B cell (primary cell): ENCODE data around the gene ADD3. TPM values are rescaled to one million over a fixed set of nuclear protein-coding genes. Genes with fewer than 3 reads are reported as not detected.

Experiments
- ATAC-seq: fragments of 200-7000 bp; cut with Tn5 transposase; one replicate; pipeline ENCODE4 v1.10.0; 2021; ENCODE audit warnings: low read depth, mild to moderate bottlenecking, moderate number of reproducible peaks, moderate library complexity
- CTCF ChIA-PET: fragments of 350-600 bp; sonication (Branson Sonifier 250); formaldehyde crosslinking; loops from one replicate; lab custom pipeline; 2021; ENCODE audit warnings: antibody characterized with exemption, inconsistent platforms; lab: Charles Lee
- POLR2A ChIA-PET: fragments of 350-600 bp; sonication (Branson Sonifier 250); formaldehyde crosslinking; loops from one replicate; lab custom pipeline; 2021; ENCODE audit warnings: antibody characterized with exemption; lab: Charles Lee
- DNase-seq: peaks from one replicate; pipeline ENCODE4 v3.0.0; 2013
- H2AFZ ChIP-seq: 2 replicates; pipeline ENCODE4 v1.6.1; 2012; ENCODE audit warnings: mild to moderate bottlenecking, low read depth, low read length; ENCODE audit not compliant: insufficient read depth, poor library complexity, severe bottlenecking
- H3K27ac ChIP-seq, 2 donors: 1 replicate in 1 of 2; 2 replicates in 1 of 2; pipeline ENCODE4 v1.5.1; 2012 to 2013; ENCODE audit warnings: low read length in 2 of 2, mild to moderate bottlenecking in 2 of 2, moderate library complexity in 1 of 2
- H3K27me3 ChIP-seq, 4 experiments: fragments of 200-600 bp in 1 of 4; sonication (generic) in 1 of 4; replicated peaks in 1 of 4; 1 replicate in 2 of 4; 2 replicates in 2 of 4; pipeline versions ENCODE4 v1.6.1 to v1.7.0; 2013 to 2016; ENCODE audit warnings: low read length in 3 of 4, mild to moderate bottlenecking in 2 of 4, mixed read lengths in 1 of 4, moderate library complexity in 1 of 4; ENCODE audit not compliant: insufficient read depth in 4 of 4, control insufficient read depth in 3 of 4; ENCODE audit errors: control extremely low read depth in 1 of 4
- H3K36me3 ChIP-seq, 2 experiments: replicated peaks in 1 of 2; 1 replicate in 1 of 2; 2 replicates in 1 of 2; pipeline versions ENCODE4 v1.6.1 to v1.7.1; 2013; ENCODE audit warnings: low read length in 1 of 2; ENCODE audit not compliant: insufficient read depth in 2 of 2, control insufficient read depth in 1 of 2; ENCODE audit errors: control extremely low read depth in 1 of 2, extremely low read depth in 1 of 2
- H3K4me1 ChIP-seq, 2 donors: fragments of 200-600 bp in 1 of 2; sonication (generic) in 1 of 2; 1 replicate in 1 of 2; 2 replicates in 1 of 2; pipeline versions ENCODE4 v1.5.1 to v1.6.1; 2013 to 2017; ENCODE audit warnings: low read length in 2 of 2; ENCODE audit not compliant: control insufficient read depth in 2 of 2, insufficient read depth in 2 of 2
- H3K4me2 ChIP-seq: replicated peaks from 2 replicates; pipeline ENCODE3; 2012; ENCODE audit warnings: mild to moderate bottlenecking, low read depth, low read length; ENCODE audit not compliant: poor library complexity, severe bottlenecking
- H3K4me3 ChIP-seq, 5 experiments: fragments of 200-600 bp in 1 of 5; sonication (generic) in 1 of 5; 1 replicate in 3 of 5; 2 replicates in 2 of 5; pipeline versions ENCODE4 v1.5.1 to v1.7.0; 2011 to 2016; ENCODE audit warnings: low read length in 4 of 5, mild to moderate bottlenecking in 4 of 5, low read depth in 2 of 5, control low read depth in 1 of 5, moderate library complexity in 1 of 5; ENCODE audit not compliant: insufficient read depth in 1 of 5; ENCODE audit errors: control extremely low read depth in 1 of 5, extremely low read depth in 1 of 5
- H3K79me2 ChIP-seq: fragments of 200-600 bp; sonication (generic); one replicate; pipeline ENCODE4 v1.6.0; 2016; ENCODE audit warnings: low read length; ENCODE audit not compliant: control insufficient read depth, insufficient read depth
- H3K9ac ChIP-seq: fragments of 200-600 bp; sonication (generic); 2 replicates; pipeline ENCODE4 v1.6.1; 2017; ENCODE audit warnings: mild to moderate bottlenecking, low read length, moderate library complexity
- H3K9me3 ChIP-seq, 3 donors: one replicate each; pipeline versions ENCODE4 v1.6.1 to v1.7.1; 2013; ENCODE audit warnings: low read length in 2 of 3; ENCODE audit not compliant: control insufficient read depth in 2 of 3, insufficient read depth in 1 of 3; ENCODE audit errors: control extremely low read depth in 1 of 3
- H4K20me1 ChIP-seq: 2 replicates; pipeline ENCODE4 v1.6.0; 2012; ENCODE audit warnings: mild to moderate bottlenecking, low read length; ENCODE audit not compliant: insufficient read depth, control insufficient read depth, poor library complexity, severe bottlenecking
- H3K27ac Mint-ChIP-seq: one replicate; pipeline ENCODE4 v1.8.0; 2021; ENCODE audit warnings: mixed read lengths
- H3K27me3 Mint-ChIP-seq: one replicate; pipeline ENCODE4 v1.8.0; 2021; ENCODE audit warnings: mixed read lengths
- H3K4me1 Mint-ChIP-seq: one replicate; pipeline ENCODE4 v1.8.0; 2021; ENCODE audit warnings: mixed read lengths
- H3K4me3 Mint-ChIP-seq: one replicate; pipeline ENCODE4 v1.8.0; 2021; ENCODE audit warnings: mixed read lengths
- H3K9me3 Mint-ChIP-seq: one replicate; pipeline ENCODE4 v1.8.0; 2022; ENCODE audit warnings: mixed read lengths; ENCODE audit not compliant: insufficient read depth
- CTCF ChIP-seq: fragments of 200-600 bp; IDR thresholded peaks from one replicate; pipeline ENCODE4 v1.8.0; 2022; ENCODE audit warnings: antibody characterized with exemption, mild to moderate bottlenecking
- EZH2 ChIP-seq: IDR thresholded peaks from 2 replicates; pipeline ENCODE4 v1.6.1; 2012; ENCODE audit warnings: borderline replicate concordance, low read depth, mild to moderate bottlenecking, moderate library complexity, low read length; ENCODE audit not compliant: insufficient read depth, poor library complexity, severe bottlenecking
- intact Hi-C: fragments of 100-400 bp; cut with micrococcal nuclease; formaldehyde crosslinking; loops from one replicate; pipeline ENCODE4 v1.10.0; 2022
- polyA plus RNA-seq: library from polyadenylated mRNA; depleted of rRNA; stranded (reverse); fragments of >200 nt; gene quantifications from 2 replicates; pipeline ENCODE4 v1.2.3, GENCODE V29; 2012
- total RNA-seq, 2 donors: library from RNA; stranded (reverse); fragments of 120-200 nt in 1 of 2; gene quantifications; 1 replicate in 1 of 2; 2 replicates in 1 of 2; pipeline versions ENCODE4 v1.2.3 to v1.2.4, GENCODE V29; 2013 to 2022

ADD3 gene
- total and polyA plus RNA-seq, 2 donors (not counting 1 experiment from before 2014, with no cell fraction given): 156 to 185 TPM

GRCh38 chr10:110103921-110104461 lies 96.2 kb downstream of the ADD3 start:
- Mint-ChIP-seq H3K27ac (peak overlapping the region; percentile 83), H3K4me1 (peaks cover 33% of the 10 kb centered on the region)
- DNase-seq: no peak

More at GRCh38 chr10:110103921-110104461, 96.2 kb downstream of the ADD3 start:
- POLR2A ChIA-PET: no interaction called here
- no peak overlapping the region for H3K27ac ChIP-seq
- no peak for TF ChIP-seq CTCF
- no peak for TF ChIP-seq EZH2
- H3K36me3 ChIP-seq: peaks cover 26 to 53% of the 10 kb centered on the region in 2 experiments
- no peaks in the 10 kb centered on the region for H3K27me3 ChIP-seq
- H3K9me3 Mint-ChIP-seq: no peaks in the 10 kb centered on the region
- no peak for ATAC-seq
- no peak overlapping the region for H2AFZ ChIP-seq
- no peaks in the 10 kb centered on the region for H3K9me3 ChIP-seq
- H4K20me1 ChIP-seq: peaks cover 20% of the 10 kb centered on the region
- CTCF ChIA-PET: interaction anchor here (0.6 to 2.9 kb wide), 9 partner anchors 25 to 346 kb away, joined by 3 to 16 read pairs (median 4); partner anchors contain the start of gene ADD3
- no peak overlapping the region for H3K4me2 ChIP-seq
- peaks cover 52% of the 10 kb centered on the region for H3K79me2 ChIP-seq
- no peaks in the 10 kb centered on the region for H3K27me3 Mint-ChIP-seq
- intact Hi-C loops: loop anchor here (10.0 kb wide), 1 partner anchor 219 kb away; no protein-coding TSS in a partner anchor
- no peak overlapping the region for H3K4me3 Mint-ChIP-seq
- H3K9ac ChIP-seq: no peak overlapping the region
- no peaks in the 10 kb centered on the region for H3K4me1 ChIP-seq
- no peak overlapping the region for H3K4me3 ChIP-seq
